BLaER1 treated with 17β-estradiol and CSF1 and Interleukin-3, amounts not matched to agents 10 nM and 100 nM (cell line): Measurements from ENCODE around the gene RGS3.
"Not testable (repeated sequence)": the region's sequence is repeated elsewhere in the genome, so short reads cannot be mapped to it uniquely, and the experiment has no call there.

Experiments used
- H3K27ac ChIP-seq, 11 experiments: shearing (Covaris generic); formaldehyde crosslinking; 2 replicates each; pipeline ENCODE4 v1.8.1; 2022
- H3K27me3 ChIP-seq, 11 experiments: shearing (Covaris generic); formaldehyde crosslinking; 2 replicates each; pipeline ENCODE4 v1.8.1; 2022
- H3K36me3 ChIP-seq, 11 experiments: shearing (Covaris generic); formaldehyde crosslinking; 2 replicates each; pipeline ENCODE4 v1.8.1; 2022
- H3K4me1 ChIP-seq, 10 experiments: shearing (Covaris generic); formaldehyde crosslinking; 2 replicates each; pipeline ENCODE4 v1.8.1; 2022
- H3K4me2 ChIP-seq, 11 experiments: shearing (Covaris generic); formaldehyde crosslinking; 2 replicates each; pipeline ENCODE4 v1.8.1; 2022
- H3K4me3 ChIP-seq, 10 experiments: shearing (Covaris generic); formaldehyde crosslinking; 2 replicates each; pipeline ENCODE4 v1.8.1; 2022
- H3K9ac ChIP-seq, 11 experiments: shearing (Covaris generic); formaldehyde crosslinking; 2 replicates each; pipeline ENCODE4 v1.8.1; 2022
- H3K9me3 ChIP-seq, 11 experiments: shearing (Covaris generic); formaldehyde crosslinking; replicated peaks in 1 of 11; 2 replicates each; pipeline ENCODE4 v1.8.1; 2022
- H4K20me1 ChIP-seq, 11 experiments: shearing (Covaris generic); formaldehyde crosslinking; 2 replicates each; pipeline ENCODE4 v1.8.1; 2022
- Cebpa-rat ChIP-seq, 11 experiments: shearing (Covaris generic); IDR thresholded peaks; 2 replicates each; pipeline ENCODE4 v1.8.1; 2022

Gene RGS3

GRCh38 chr9:113547501-113547900 is 84.0 kb downstream of the RGS3 start:
- no peaks in the 10 kb centered on the region for H3K9me3 ChIP-seq
- H3K4me3 ChIP-seq = no peak overlapping the region
- no peaks in the 10 kb centered on the region for H4K20me1 ChIP-seq
- no peak overlapping the region for H3K9ac ChIP-seq
- TF ChIP-seq Cebpa-rat (IDR thresholded peaks at IDR 0.05) = no peak
- H3K36me3 ChIP-seq = no peaks in the 10 kb centered on the region
- no peaks in the 10 kb centered on the region for H3K27me3 ChIP-seq
- peaks cover 19 to 37% (median 24%) of the 10 kb centered on the region in 10 experiments for H3K4me1 ChIP-seq
- H3K27ac ChIP-seq = peak overlapping the region in 2 of 11 experiments; percentile 64 to 67; a peak in 2 of 22 replicates
- H3K4me2 ChIP-seq = peak overlapping the region; percentile 75 to 97 (median 89); a peak in 20 of 22 replicates

GRCh38 chr9:113548221-113549041 is 84.9 kb downstream of the RGS3 start:
- Histone ChIP-seq H3K4me1 (peaks cover 19 to 37% (median 24%) of the 10 kb centered on the region in 10 experiments), H3K36me3 (no peaks in the 10 kb centered on the region), H3K4me3 (peak overlapping the region in 3 of 10 experiments; percentile 10 to 47 (median 28); a peak in 3 of 20 replicates), H4K20me1 (no peaks in the 10 kb centered on the region), H3K4me2 (peak overlapping the region; percentile 75 to 97 (median 89)), H3K9me3 (no peaks in the 10 kb centered on the region), H3K27ac (peak overlapping the region in 10 of 11 experiments; percentile 20 to 74 (median 52); a peak in 19 of 22 replicates), H3K9ac (peak overlapping the region; percentile 28 to 65 (median 44); a peak in 18 of 22 replicates), H3K27me3 (no peaks in the 10 kb centered on the region)
- no peak for TF ChIP-seq Cebpa-rat (IDR thresholded peaks at IDR 0.05)

GRCh38 chr9:113549892-113550291 is 86.4 kb downstream of the RGS3 start:
- not testable (repeated sequence) for H3K9ac ChIP-seq, H3K27ac ChIP-seq, H3K36me3 ChIP-seq, H3K4me3 ChIP-seq, H3K9me3 ChIP-seq, H4K20me1 ChIP-seq, H3K27me3 ChIP-seq
- H3K4me1 ChIP-seq = peaks cover 19 to 37% (median 24%) of the 10 kb centered on the region in 10 experiments
- peak overlapping the region in 2 of 11 experiments; percentile 88 to 94; a peak in 2 of 22 replicates for H3K4me2 ChIP-seq

GRCh38 chr9:113556877-113557593 is 93.5 kb downstream of the RGS3 start:
- Histone ChIP-seq H3K4me1 (peaks cover 0 to 9% (median 5%) of the 10 kb centered on the region in 10 experiments; a peak in 10 of 20 replicates), H3K27me3 (no peaks in the 10 kb centered on the region), H3K9me3 (no peaks in the 10 kb centered on the region), H4K20me1 (no peaks in the 10 kb centered on the region), H3K9ac (no peak overlapping the region), H3K27ac (no peak overlapping the region), H3K4me3 (no peak overlapping the region), H3K36me3 (no peaks in the 10 kb centered on the region), H3K4me2 (no peak overlapping the region)
- TF ChIP-seq Cebpa-rat (IDR thresholded peaks at IDR 0.05) = no peak

- H3K9me3 ChIP-seq = no peaks in the 10 kb centered on the region
- TF ChIP-seq Cebpa-rat (IDR thresholded peaks at IDR 0.05) = no peak
- H3K36me3 ChIP-seq = no peaks in the 10 kb centered on the region
- H3K4me1 ChIP-seq = peaks cover 0 to 11% (median 5%) of the 10 kb centered on the region in 10 experiments; a peak in 12 of 20 replicates
- H4K20me1 ChIP-seq = no peaks in the 10 kb centered on the region
- no peak overlapping the region for H3K4me3 ChIP-seq
- H3K27me3 ChIP-seq = no peaks in the 10 kb centered on the region
- H3K4me2 ChIP-seq = no peak overlapping the region
- no peak overlapping the region for H3K27ac ChIP-seq
- no peak overlapping the region for H3K9ac ChIP-seq
Measured at GRCh38 chr9:113558632-113559502, 95.3 kb downstream of the RGS3 start.

GRCh38 chr9:113559834-113560800 is 96.6 kb downstream of the RGS3 start:
- Histone ChIP-seq H3K9me3 (no peaks in the 10 kb centered on the region), H3K36me3 (no peaks in the 10 kb centered on the region), H3K4me1 (peaks cover 11 to 21% (median 17%) of the 10 kb centered on the region in 10 experiments), H3K4me3 (no peak overlapping the region), H3K27ac (no peak overlapping the region), H3K9ac (no peak overlapping the region), H4K20me1 (no peaks in the 10 kb centered on the region; a peak in 1 of 22 replicates), H3K4me2 (no peak overlapping the region; a peak in 1 of 22 replicates), H3K27me3 (peaks cover 0 to 5% (median 1%) of the 10 kb centered on the region in 11 experiments; a peak in 6 of 22 replicates)
- no peak for TF ChIP-seq Cebpa-rat (IDR thresholded peaks at IDR 0.05)

- peaks cover 0 to 22% (median 13%) of the 10 kb centered on the region in 11 experiments; a peak in 15 of 22 replicates for H3K27me3 ChIP-seq
Measured at GRCh38 chr9:113562653-113563381, 99.3 kb downstream of the RGS3 start.

More at GRCh38 chr9:113562653-113563381, 99.3 kb downstream of the RGS3 start:
- H3K36me3 ChIP-seq = no peaks in the 10 kb centered on the region
- H3K4me3 ChIP-seq = no peak overlapping the region
- no peak overlapping the region for H3K9ac ChIP-seq
- TF ChIP-seq Cebpa-rat (IDR thresholded peaks at IDR 0.05) = no peak
- H3K4me2 ChIP-seq = no peak overlapping the region
- H3K27ac ChIP-seq = no peak overlapping the region
- H4K20me1 ChIP-seq = no peaks in the 10 kb centered on the region; a peak in 1 of 22 replicates
- H3K4me1 ChIP-seq = peaks cover 29 to 48% (median 42%) of the 10 kb centered on the region in 10 experiments
- no peaks in the 10 kb centered on the region for H3K9me3 ChIP-seq
